PC-9 (cell line): ENCODE results near the gene LHX1. TPM values are rescaled to one million over a fixed set of nuclear protein-coding genes. Genes with fewer than 3 reads are reported as not detected.

ENCODE experiments used
- BruUV-seq: library from RNA; stranded (reverse); fragments of 400-500 nt; replicated peaks from 2 replicates; lab custom pipeline; 2021; lab: Mats Ljungman, UMichigan
- CTCF ChIA-PET: fragments of 300-600 bp; sonication (Branson Sonifier 250); formaldehyde crosslinking; loops from one replicate; lab custom pipeline; 2022; ENCODE audit warnings: antibody characterized with exemption; lab: Charles Lee
- POLR2A ChIA-PET: fragments of 300-600 bp; sonication (Branson Sonifier 250); formaldehyde crosslinking; loops from one replicate; lab custom pipeline; 2022; ENCODE audit warnings: antibody characterized with exemption; ENCODE audit not compliant: unreplicated experiment; lab: Charles Lee
- DNase-seq, 2 experiments: peaks; one replicate each; pipeline versions ENCODE4 v3.0.0 to v3.0.0-alpha.2; 2015 to 2022; ENCODE audit warnings: mixed read lengths in 1 of 2
- H2AFZ ChIP-seq: fragments of 200-600 bp; sonication (generic); 2 replicates; pipeline ENCODE4 v1.8.1; 2017; ENCODE audit warnings: antibody characterized with exemption
- H3F3A ChIP-seq: fragments of 200-600 bp; sonication (generic); 2 replicates; pipeline ENCODE4 v1.8.1; 2017; ENCODE audit warnings: antibody characterized with exemption, mild to moderate bottlenecking, low read depth; ENCODE audit not compliant: insufficient read depth
- H3K27ac ChIP-seq: fragments of 200-600 bp; sonication (generic); 2 replicates; pipeline ENCODE4 v1.6.1; 2016; ENCODE audit warnings: mixed run types
- H3K27me3 ChIP-seq: fragments of 200-600 bp; sonication (generic); 2 replicates; pipeline ENCODE4 v1.6.1; 2016; ENCODE audit warnings: low read depth, mixed run types; ENCODE audit not compliant: insufficient read depth
- H3K36me3 ChIP-seq: fragments of 200-600 bp; sonication (generic); 2 replicates; pipeline ENCODE4 v1.6.1; 2016; ENCODE audit warnings: low read depth, mixed run types
- H3K4me1 ChIP-seq: fragments of 200-600 bp; sonication (generic); replicated peaks from 2 replicates; pipeline ENCODE4 v1.6.1; 2016; ENCODE audit warnings: mixed run types; ENCODE audit not compliant: insufficient read depth
- H3K4me2 ChIP-seq: fragments of 200-600 bp; sonication (generic); 2 replicates; pipeline ENCODE4 v1.6.1; 2017; ENCODE audit warnings: mixed run types
- H3K4me3 ChIP-seq: fragments of 200-600 bp; sonication (generic); 2 replicates; pipeline ENCODE4 v1.6.1; 2016; ENCODE audit warnings: mixed run types
- H3K79me2 ChIP-seq: fragments of 200-600 bp; sonication (generic); 2 replicates; pipeline ENCODE4 v1.6.1; 2017; ENCODE audit warnings: low read depth, mixed run types
- H3K9me2 ChIP-seq: fragments of 200-600 bp; sonication (generic); 2 replicates; pipeline ENCODE4 v1.8.1; 2017; ENCODE audit warnings: mild to moderate bottlenecking; ENCODE audit not compliant: insufficient read depth
- H3K9me3 ChIP-seq: fragments of 200-600 bp; sonication (generic); 2 replicates; pipeline ENCODE4 v1.8.1; 2016; ENCODE audit warnings: low read depth; ENCODE audit not compliant: insufficient read depth
- H4K20me1 ChIP-seq: fragments of 200-600 bp; sonication (generic); 2 replicates; pipeline ENCODE4 v1.8.1; 2017; ENCODE audit not compliant: insufficient read depth
- CTCF ChIP-seq: fragments of 200-600 bp; sonication (generic); conservative IDR thresholded peaks from 2 replicates; pipeline ENCODE4 v1.6.1; 2017; ENCODE audit warnings: mixed run types, antibody characterized with exemption, mild to moderate bottlenecking, moderate library complexity
- EZH2 ChIP-seq: fragments of 200-600 bp; sonication (generic); IDR thresholded peaks from 2 replicates; pipeline ENCODE4 v1.8.0; 2017; ENCODE audit warnings: antibody characterized with exemption, low read depth
- intact Hi-C: fragments of 100-400 bp; cut with micrococcal nuclease; formaldehyde crosslinking; loops from one replicate; pipeline ENCODE4 v1.10.0; 2022; ENCODE audit not compliant: unreplicated experiment
- total RNA-seq: library from RNA; stranded (reverse); gene quantifications from 2 replicates; pipeline ENCODE4 v1.2.3, GENCODE V29; 2021

LHX1 gene
- total RNA-seq, 1 experiment from 2014 or later: 12.3 TPM

- no peak for TF ChIP-seq EZH2
- no peak for TF ChIP-seq CTCF
- ChIA-PET CTCF (no interaction called here), POLR2A (interaction anchor here (0.7 kb wide), 1 partner anchor 11 kb away, joined by 3 read pairs; the partner anchor contains the start of gene LHX1)
- Histone ChIP-seq H3K27me3 (no peaks in the 10 kb centered on the region), H3K79me2 (peaks cover 43% of the 10 kb centered on the region), H3K4me1 (peaks cover 33% of the 10 kb centered on the region; the same call in 1 of the 2 replicates), H3K36me3 (peaks cover 24% of the 10 kb centered on the region), H3F3A (peaks cover 24% of the 10 kb centered on the region), H3K9me2 (no peaks in the 10 kb centered on the region), H4K20me1 (peaks cover 19% of the 10 kb centered on the region; the same call in 1 of the 2 replicates), H3K27ac (peak overlapping the region; percentile 34), H3K4me3 (peak overlapping the region; percentile 88), H3K9me3 (no peaks in the 10 kb centered on the region), H2AFZ (peak overlapping the region; percentile 88), H3K4me2 (peak overlapping the region; percentile 93)
- intact Hi-C loops: loop anchor here (1.0 to 5.0 kb wide), 4 partner anchors 10 to 321 kb away; no protein-coding TSS in a partner anchor
- BruUV-seq: TSS peak; percentile 90
- DNase-seq: no peak
Measured at GRCh38 chr17:36947922-36948716, 10.8 kb downstream of the LHX1 start.

GRCh38 chr17:36948717-36949460 is 11.6 kb downstream of the LHX1 start, which contains the start of gene AATF:
AATF (plus strand) TSS chr17:36948954; CDS start chr17:36949126, 172 bp downstream.
- Histone ChIP-seq H3K27me3 (no peaks in the 10 kb centered on the region), H3K4me1 (peaks cover 33% of the 10 kb centered on the region; the same call in 1 of the 2 replicates), H3K79me2 (peaks cover 45% of the 10 kb centered on the region), H3K9me2 (no peaks in the 10 kb centered on the region), H2AFZ (peak within 1 kb of the TSS; percentile 88), H3K36me3 (peaks cover 28% of the 10 kb centered on the region), H3K27ac (peak within 1 kb of the TSS; percentile 82), H3K4me3 (peak within 1 kb of the TSS; percentile 88), H3F3A (peaks cover 22% of the 10 kb centered on the region), H3K4me2 (peak within 1 kb of the TSS; percentile 93), H4K20me1 (peaks cover 19% of the 10 kb centered on the region; the same call in 1 of the 2 replicates), H3K9me3 (no peaks in the 10 kb centered on the region)
- ChIA-PET CTCF (interaction anchor here (0.6 kb wide), 1 partner anchor 128 kb away, joined by 3 read pairs; no protein-coding TSS in a partner anchor), POLR2A (interaction anchor here (0.6 to 1.1 kb wide), 5 partner anchors 12 to 30 kb away, joined by 3 to 8 read pairs (median 4); partner anchors contain the start of gene LHX1)
- no peak for TF ChIP-seq CTCF
- no peak for TF ChIP-seq EZH2
- intact Hi-C loops: loop anchor here (1.0 to 5.0 kb wide), 4 partner anchors 11 to 322 kb away; no protein-coding TSS in a partner anchor
- DNase-seq: peak; percentile 86 to 96
- no TSS peak for BruUV-seq
